ENCODE results near the gene RASAL2. TPM values are rescaled to one million over a fixed set of nuclear protein-coding genes. Genes with fewer than 3 reads are reported as not detected.

Gene RASAL2
- total RNA-seq, 2 experiments from 2014 or later = not detected

- H3K4me3 Mint-ChIP-seq = no peak overlapping the region
- H3K27ac Mint-ChIP-seq = no peak overlapping the region
- H3K4me1 Mint-ChIP-seq = no peaks in the 10 kb centered on the region
- H3K36me3 Mint-ChIP-seq (ENCODE audit: low read depth) = no peaks in the 10 kb centered on the region
- ChIA-PET CTCF (interaction anchor here (0.6 kb wide), 1 partner anchor 48 kb away, joined by 3 read pairs; no protein-coding TSS in a partner anchor), POLR2A (no interaction called here)
- intact Hi-C loops (cut with DNase I, micrococcal nuclease) = no loop called here
- peaks cover 3% of the 10 kb centered on the region for H3K27me3 Mint-ChIP-seq
- ATAC-seq (no peak), DNase-seq (no peak)
- H3K9me3 Mint-ChIP-seq (ENCODE audit: low read depth) = no peaks in the 10 kb centered on the region
Measured at GRCh38 chr1:178057141-178057765, 36.7 kb upstream of the RASAL2 start.

- H3K9me3 Mint-ChIP-seq (ENCODE audit: low read depth) = no peaks in the 10 kb centered on the region
- H3K27ac Mint-ChIP-seq = no peak overlapping the region
- H3K4me1 Mint-ChIP-seq = no peaks in the 10 kb centered on the region
- DNase-seq (no peak), ATAC-seq (no peak)
- H3K4me3 Mint-ChIP-seq = no peak overlapping the region
- peaks cover 3% of the 10 kb centered on the region for H3K27me3 Mint-ChIP-seq
- no peaks in the 10 kb centered on the region for H3K36me3 Mint-ChIP-seq (ENCODE audit: low read depth)
- ChIA-PET POLR2A (no interaction called here), CTCF (no interaction called here)
- intact Hi-C loops (cut with DNase I, micrococcal nuclease) = no loop called here
Measured at GRCh38 chr1:178057912-178058534, 35.9 kb upstream of the RASAL2 start.

- Mint-ChIP-seq H3K4me1 (no peaks in the 10 kb centered on the region), H3K27ac (no peak overlapping the region), H3K27me3 (peaks cover 2% of the 10 kb centered on the region), H3K4me3 (no peak overlapping the region), H3K36me3 (ENCODE audit: low read depth) (no peaks in the 10 kb centered on the region), H3K9me3 (ENCODE audit: low read depth) (peaks cover 2% of the 10 kb centered on the region)
- ATAC-seq = no peak
- no peak for DNase-seq
- intact Hi-C loops (cut with DNase I, micrococcal nuclease) = no loop called here
- CTCF ChIA-PET = interaction anchor here (0.7 to 1.0 kb wide), 2 partner anchors 31 to 437 kb away, joined by 3 read pairs; no protein-coding TSS in a partner anchor
- POLR2A ChIA-PET = no interaction called here
Measured at GRCh38 chr1:178060789-178061556, 32.9 kb upstream of the RASAL2 start.

- DNase-seq = no peak
- no peak for ATAC-seq
Measured at GRCh38 chr1:178061620-178062019, 32.3 kb upstream of the RASAL2 start.

GRCh38 chr1:178064191-178064821 lies 29.6 kb upstream of the RASAL2 start:
- DNase-seq (no peak), ATAC-seq (no peak)
- H3K4me1 Mint-ChIP-seq = no peaks in the 10 kb centered on the region
- ChIA-PET POLR2A (no interaction called here), CTCF (no interaction called here)
- H3K27me3 Mint-ChIP-seq = peaks cover 2% of the 10 kb centered on the region
- H3K4me3 Mint-ChIP-seq = no peak overlapping the region
- intact Hi-C loops (cut with DNase I, micrococcal nuclease) = no loop called here
- peaks cover 9% of the 10 kb centered on the region for H3K9me3 Mint-ChIP-seq (ENCODE audit: low read depth)
- H3K36me3 Mint-ChIP-seq (ENCODE audit: low read depth) = no peaks in the 10 kb centered on the region
- no peak overlapping the region for H3K27ac Mint-ChIP-seq

More at GRCh38 chr1:178061620-178062019, 32.3 kb upstream of the RASAL2 start:
- Mint-ChIP-seq H3K4me1 (no peaks in the 10 kb centered on the region), H3K27me3 (peaks cover 2% of the 10 kb centered on the region), H3K36me3 (ENCODE audit: low read depth) (no peaks in the 10 kb centered on the region), H3K9me3 (ENCODE audit: low read depth) (peaks cover 2% of the 10 kb centered on the region), H3K27ac (no peak overlapping the region), H3K4me3 (no peak overlapping the region)
- intact Hi-C loops (cut with DNase I, micrococcal nuclease) = no loop called here
- CTCF ChIA-PET = interaction anchor here (0.7 kb wide), 1 partner anchor 438 kb away, joined by 3 read pairs; no protein-coding TSS in a partner anchor
- POLR2A ChIA-PET = no interaction called here

GRCh38 chr1:178065250-178065649 lies 28.7 kb upstream of the RASAL2 start:
- Mint-ChIP-seq H3K27me3 (peaks cover 2% of the 10 kb centered on the region), H3K27ac (no peak overlapping the region), H3K36me3 (ENCODE audit: low read depth) (no peaks in the 10 kb centered on the region), H3K4me3 (no peak overlapping the region), H3K9me3 (ENCODE audit: low read depth) (peaks cover 9% of the 10 kb centered on the region), H3K4me1 (no peaks in the 10 kb centered on the region)
- ChIA-PET CTCF (no interaction called here), POLR2A (no interaction called here)
- intact Hi-C loops (cut with DNase I, micrococcal nuclease) = no loop called here
- no peak for ATAC-seq
- no peak for DNase-seq

GRCh38 chr1:178066296-178066907 lies 27.5 kb upstream of the RASAL2 start:
- intact Hi-C loops (cut with DNase I, micrococcal nuclease) = no loop called here
- Mint-ChIP-seq H3K27me3 (peaks cover 2% of the 10 kb centered on the region), H3K36me3 (ENCODE audit: low read depth) (no peaks in the 10 kb centered on the region), H3K4me3 (no peak overlapping the region), H3K9me3 (ENCODE audit: low read depth) (peaks cover 9% of the 10 kb centered on the region), H3K27ac (no peak overlapping the region), H3K4me1 (no peaks in the 10 kb centered on the region)
- ATAC-seq (no peak), DNase-seq (no peak)
- CTCF ChIA-PET = interaction anchor here (0.7 kb wide), 1 partner anchor 32 kb away, joined by 3 read pairs; no protein-coding TSS in a partner anchor
- POLR2A ChIA-PET = no interaction called here

- H3K36me3 Mint-ChIP-seq (ENCODE audit: low read depth) = no peaks in the 10 kb centered on the region
- no peak overlapping the region for H3K27ac Mint-ChIP-seq
- POLR2A ChIA-PET = no interaction called here
- CTCF ChIA-PET = interaction anchor here (0.7 kb wide), 1 partner anchor 31 kb away, joined by 3 read pairs; no protein-coding TSS in a partner anchor
- no peaks in the 10 kb centered on the region for H3K4me1 Mint-ChIP-seq
- H3K9me3 Mint-ChIP-seq (ENCODE audit: low read depth) = peaks cover 9% of the 10 kb centered on the region
- no peak for DNase-seq
- peaks cover 2% of the 10 kb centered on the region for H3K27me3 Mint-ChIP-seq
- ATAC-seq = no peak
- intact Hi-C loops (cut with DNase I, micrococcal nuclease) = no loop called here
- no peak overlapping the region for H3K4me3 Mint-ChIP-seq
Measured at GRCh38 chr1:178066908-178067614, 26.8 kb upstream of the RASAL2 start.

- Mint-ChIP-seq H3K27me3 (peaks cover 1% of the 10 kb centered on the region), H3K4me3 (no peak overlapping the region), H3K9me3 (ENCODE audit: low read depth) (peaks cover 12% of the 10 kb centered on the region), H3K36me3 (ENCODE audit: low read depth) (no peaks in the 10 kb centered on the region), H3K27ac (no peak overlapping the region), H3K4me1 (no peaks in the 10 kb centered on the region)
- ChIA-PET POLR2A (no interaction called here), CTCF (no interaction called here)
- ATAC-seq (no peak), DNase-seq (no peak)
- intact Hi-C loops (cut with DNase I, micrococcal nuclease) = no loop called here
Measured at GRCh38 chr1:178071811-178072210, 22.1 kb upstream of the RASAL2 start.

- Mint-ChIP-seq H3K4me1 (no peaks in the 10 kb centered on the region), H3K36me3 (ENCODE audit: low read depth) (no peaks in the 10 kb centered on the region), H3K9me3 (ENCODE audit: low read depth) (peaks cover 9% of the 10 kb centered on the region), H3K27ac (no peak overlapping the region), H3K4me3 (no peak overlapping the region), H3K27me3 (peaks cover 1% of the 10 kb centered on the region)
- ChIA-PET POLR2A (no interaction called here), CTCF (no interaction called here)
- intact Hi-C loops (cut with DNase I, micrococcal nuclease) = no loop called here
- no peak for DNase-seq
- ATAC-seq = no peak
Measured at GRCh38 chr1:178072326-178072725, 21.6 kb upstream of the RASAL2 start.

- intact Hi-C loops (cut with DNase I, micrococcal nuclease) = no loop called here
- ChIA-PET POLR2A (no interaction called here), CTCF (no interaction called here)
- Mint-ChIP-seq H3K36me3 (ENCODE audit: low read depth) (no peaks in the 10 kb centered on the region), H3K27ac (no peak overlapping the region), H3K9me3 (ENCODE audit: low read depth) (peaks cover 5% of the 10 kb centered on the region), H3K4me3 (no peak overlapping the region), H3K27me3 (peaks cover 1% of the 10 kb centered on the region), H3K4me1 (no peaks in the 10 kb centered on the region)
- ATAC-seq = no peak
- no peak for DNase-seq
Measured at GRCh38 chr1:178075333-178075732, 18.6 kb upstream of the RASAL2 start.
